Motor neuron (in vitro differentiated cells): ENCODE measurements around the gene GRIN2B. TPM values are rescaled to one million over a fixed set of nuclear protein-coding genes. Genes with fewer than 3 reads are reported as not detected.

Experiments
- ATAC-seq, 8 experiments: fragments of 200-7000 bp; cut with Tn5 transposase; replicated peaks in 6 of 8; 2 replicates each; pipeline ENCODE4 v1.8.0; 2021; ENCODE audit warnings: mild to moderate bottlenecking in 8 of 8, moderate library complexity in 8 of 8
- H3K27ac ChIP-seq, 2 donors: fragments of 250-450 bp; sonication (Bioruptor Pico); 2 replicates each; pipeline ENCODE4 v1.9.0; 2021; ENCODE audit warnings: antibody characterized with exemption in 2 of 2, mild to moderate bottlenecking in 2 of 2, moderate library complexity in 1 of 2
- H3K4me1 ChIP-seq, 2 donors: fragments of 250-450 bp; sonication (Bioruptor Pico); replicated peaks in 1 of 2; 2 replicates each; pipeline ENCODE4 v1.6.1; 2021; ENCODE audit warnings: antibody characterized with exemption in 2 of 2, mild to moderate bottlenecking in 2 of 2, moderate library complexity in 1 of 2
- H3K4me3 ChIP-seq, 5 donors: fragments of 250-450 bp; sonication (Bioruptor Pico); 2 replicates each; pipeline ENCODE4 v1.9.0; 2021; ENCODE audit warnings: antibody characterized with exemption in 5 of 5, mild to moderate bottlenecking in 5 of 5, moderate library complexity in 4 of 5
- WGBS, 10 experiments: fragments of 450-650 bp; shearing (Covaris generic); methylation state at CpG; one replicate each; pipeline ENCODE4 v1.0.0; 2022; 5-methylcytosine and 5-hydroxymethylcytosine counted together
- in situ Hi-C, 9 experiments: fragments of 400-800 bp; cut with MboI; loops; one replicate each; pipeline ENCODE4 v1.15.0; 2021; ENCODE audit warnings: low sequenced_read_pairs in 9 of 9, low pct_unique_long_range_greater_than_20kb in 2 of 9; ENCODE audit not compliant: unreplicated experiment in 9 of 9
- total RNA-seq, 8 experiments: library from RNA; unstranded; fragments of 300-600 nt; gene quantifications; 2 replicates each; pipeline versions ENCODE4 v1.2.3 to v1.2.4, GENCODE V29; 2022

GRIN2B gene
- total RNA-seq, 8 experiments from 2014 or later = 0.09 to 17.4 (median 7.8) TPM

DNA sequence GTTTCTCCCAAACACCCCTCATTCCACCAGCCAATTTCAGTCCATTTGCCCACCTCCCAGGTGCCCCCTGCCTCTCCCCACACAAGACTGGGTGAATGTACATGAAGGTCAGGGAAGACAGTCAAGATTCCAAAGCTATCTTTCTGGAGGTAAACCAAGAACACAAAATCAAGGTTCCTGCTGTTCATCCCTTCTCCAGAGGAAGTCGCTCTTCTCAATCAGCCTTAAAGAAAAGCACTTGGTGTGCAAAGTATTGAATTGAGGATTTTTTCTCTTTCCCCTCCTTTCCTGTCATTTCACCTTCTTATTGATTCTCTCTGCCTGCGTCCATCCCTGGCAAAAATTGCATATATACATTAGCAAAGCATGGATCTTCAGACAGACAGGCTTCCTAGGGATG, 4.5 kb downstream of the GRIN2B start:
- ATAC-seq = no peak
- Histone ChIP-seq H3K4me3 (peak overlapping the region in 3 of 5 donors; percentile 15 to 90 (median 63)), H3K4me1 (peaks cover 3 to 24% of the 10 kb centered on the region in 2 donors), H3K27ac (no peak overlapping the region)
- in situ Hi-C loops = no loop called here
- 0 to 100% (median 88%) methylated on average over 1 to 2 of the region's 2 CpGs; no CpG with 5 or more reads in 3 of the 10 experiments for whole genome bisulfite sequencing, 10 experiments

DNA sequence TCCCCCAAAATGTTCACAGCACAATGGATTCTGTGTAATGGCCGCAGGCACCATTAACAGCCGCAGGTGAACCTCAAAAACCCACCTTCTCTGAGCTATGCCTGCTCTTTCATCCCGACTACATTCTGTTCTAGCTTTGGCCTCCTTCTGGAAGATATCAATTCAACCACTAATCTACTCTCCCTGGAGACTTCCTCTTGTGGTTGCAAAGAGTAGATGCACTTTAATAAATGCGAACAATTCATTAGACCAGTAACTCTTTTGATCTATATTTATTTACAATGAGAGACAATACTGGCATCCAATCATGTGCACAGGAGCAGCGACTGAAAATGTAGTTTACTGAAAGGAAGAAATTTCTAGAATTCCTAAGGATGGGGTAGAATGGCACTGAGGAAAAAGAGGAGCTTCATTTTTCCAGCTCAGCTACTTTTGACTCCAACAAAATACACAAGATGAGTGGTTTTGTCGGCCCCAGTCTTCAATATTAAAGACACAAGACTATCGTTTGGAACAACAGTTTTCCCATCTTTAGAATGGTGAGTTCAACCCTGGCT, 5.3 kb downstream of the GRIN2B start:
- no peak overlapping the region for H3K27ac ChIP-seq
- WGBS, 10 experiments = 0 to 92% (median 49%) methylated on average over 3 to 7 of the region's 7 CpGs; no CpG with 5 or more reads in 2 of the 10 experiments
- in situ Hi-C loops = no loop called here
- H3K4me3 ChIP-seq = peak overlapping the region in 2 of 5 donors; percentile 1 to 90
- no peak for ATAC-seq
- H3K4me1 ChIP-seq = peaks cover 10 to 29% of the 10 kb centered on the region in 2 donors

DNA sequence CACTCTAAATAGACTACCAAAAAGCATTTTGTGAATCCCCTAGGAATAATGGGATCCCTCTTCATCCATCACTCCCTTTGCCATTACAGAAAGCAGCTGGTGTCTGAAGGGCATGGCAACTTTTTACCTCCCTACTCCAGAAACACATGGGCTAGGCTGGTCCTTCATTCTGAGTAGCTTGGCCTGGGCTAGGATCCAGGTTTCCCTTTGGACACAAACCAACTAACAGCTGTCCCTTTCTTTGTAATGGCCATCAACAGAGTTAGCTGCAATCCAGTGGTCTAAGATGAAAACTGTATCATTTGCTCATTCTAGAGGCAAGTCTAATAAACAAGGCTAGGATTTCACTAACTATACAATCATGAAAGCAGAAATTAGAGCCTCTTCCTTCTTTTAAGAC, 7.4 kb downstream of the GRIN2B start:
- Histone ChIP-seq H3K4me1 (peaks cover 16 to 37% of the 10 kb centered on the region in 2 donors), H3K4me3 (no peak overlapping the region), H3K27ac (no peak overlapping the region)
- in situ Hi-C loops = loop anchor here in 1 of 9 experiments (25.0 kb wide), 2 partner anchors 112 to 188 kb away; no protein-coding TSS in a partner anchor
- ATAC-seq = no peak

DNA sequence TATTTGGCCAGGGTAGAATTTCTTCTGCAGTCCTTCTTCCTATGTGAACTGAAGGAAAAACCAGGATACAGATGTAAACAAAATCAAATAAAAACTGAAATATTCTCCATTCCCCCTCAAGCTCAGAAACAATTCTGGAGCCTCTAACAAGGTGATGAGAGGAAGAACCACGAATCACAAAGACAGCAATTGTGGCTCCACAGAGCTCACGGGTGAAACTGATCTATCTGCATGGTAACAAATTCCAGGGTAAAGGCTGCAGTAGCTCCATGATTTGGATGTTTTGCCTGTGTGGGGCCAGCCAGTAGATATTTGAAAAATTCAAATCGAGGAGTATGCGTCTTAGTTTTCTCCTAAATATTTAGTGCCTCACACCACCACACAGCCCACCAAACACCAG, 10.6 kb downstream of the GRIN2B start:
- Histone ChIP-seq H3K4me3 (no peak overlapping the region), H3K27ac (no peak overlapping the region), H3K4me1 (peaks cover 13 to 21% of the 10 kb centered on the region in 2 donors)
- in situ Hi-C loops = loop anchor here in 1 of 9 experiments (25.0 kb wide), 2 partner anchors 109 to 191 kb away; no protein-coding TSS in a partner anchor
- no peak for ATAC-seq
- WGBS, 10 experiments = 7 to 84% (median 49%) methylated on average over 1 to 4 of the region's 4 CpGs; no CpG with 5 or more reads in 2 of the 10 experiments

- 6 to 100% (median 54%) methylated on average over 2 to 3 of the region's 3 CpGs; no CpG with 5 or more reads in 4 of the 10 experiments for WGBS, 10 experiments
- no peak for ATAC-seq
- peaks cover 13 to 14% of the 10 kb centered on the region in 2 donors for H3K4me1 ChIP-seq
- H3K4me3 ChIP-seq = no peak overlapping the region
- H3K27ac ChIP-seq = no peak overlapping the region
- in situ Hi-C loops = loop anchor here in 1 of 9 experiments (25.0 kb wide), 2 partner anchors 106 to 194 kb away; no protein-coding TSS in a partner anchor
Measured at GRCh38 chr12:13968281-13968680, 13.1 kb downstream of the GRIN2B start.

- H3K4me3 ChIP-seq = no peak overlapping the region
- no peak overlapping the region for H3K27ac ChIP-seq
- in situ Hi-C loops = loop anchor here in 1 of 9 experiments (25.0 kb wide), 2 partner anchors 102 to 198 kb away; no protein-coding TSS in a partner anchor
- peaks cover 0 to 6% of the 10 kb centered on the region in 2 donors for H3K4me1 ChIP-seq
- 23 to 100% (median 98%) methylated on average over 1 to 5 of the region's 5 CpGs; no CpG with 5 or more reads in 3 of the 10 experiments for WGBS, 10 experiments
- no peak for ATAC-seq
Measured at GRCh38 chr12:13964666-13965065, 16.7 kb downstream of the GRIN2B start.

DNA sequence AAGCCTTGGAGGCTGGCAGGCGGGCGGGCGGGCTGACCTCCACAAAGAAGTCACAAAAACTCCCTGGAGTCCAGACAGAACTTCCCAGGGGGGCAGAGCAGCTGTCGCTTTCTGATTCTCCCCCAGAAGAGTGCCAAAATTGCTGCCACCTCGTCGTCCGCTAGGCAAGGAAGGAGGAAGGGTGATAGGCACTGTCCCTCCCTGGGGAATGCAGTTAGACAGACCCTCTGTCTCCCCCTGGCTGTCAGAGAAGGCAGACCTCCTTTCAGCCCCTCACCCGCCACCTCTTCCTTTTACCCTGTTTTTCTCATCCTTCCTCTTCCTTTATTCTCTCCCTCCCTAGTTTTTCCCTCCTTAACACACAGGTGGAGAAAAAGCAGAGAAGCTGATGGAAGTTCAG, 18.7 kb downstream of the GRIN2B start:
- H3K27ac ChIP-seq = no peak overlapping the region
- no peak overlapping the region for H3K4me3 ChIP-seq
- peak in 1 of 8 experiments; percentile 56 for ATAC-seq
- WGBS, 10 experiments = 0 to 100% (median 84%) methylated on average over 1 to 5 of the region's 8 CpGs; no CpG with 5 or more reads in 1 of the 10 experiments
- in situ Hi-C loops = loop anchor here in 1 of 9 experiments (25.0 kb wide), 2 partner anchors 100 to 200 kb away; no protein-coding TSS in a partner anchor
- peaks cover 0 to 9% of the 10 kb centered on the region in 2 donors for H3K4me1 ChIP-seq

- in situ Hi-C loops = loop anchor here in 1 of 9 experiments (25.0 kb wide), 2 partner anchors 100 to 200 kb away; no protein-coding TSS in a partner anchor
- 0 to 100% (median 72%) methylated on average over 1 to 4 of the region's 6 CpGs; no CpG with 5 or more reads in 4 of the 10 experiments for WGBS, 10 experiments
Measured at GRCh38 chr12:13961971-13962370, 19.4 kb downstream of the GRIN2B start.

DNA sequence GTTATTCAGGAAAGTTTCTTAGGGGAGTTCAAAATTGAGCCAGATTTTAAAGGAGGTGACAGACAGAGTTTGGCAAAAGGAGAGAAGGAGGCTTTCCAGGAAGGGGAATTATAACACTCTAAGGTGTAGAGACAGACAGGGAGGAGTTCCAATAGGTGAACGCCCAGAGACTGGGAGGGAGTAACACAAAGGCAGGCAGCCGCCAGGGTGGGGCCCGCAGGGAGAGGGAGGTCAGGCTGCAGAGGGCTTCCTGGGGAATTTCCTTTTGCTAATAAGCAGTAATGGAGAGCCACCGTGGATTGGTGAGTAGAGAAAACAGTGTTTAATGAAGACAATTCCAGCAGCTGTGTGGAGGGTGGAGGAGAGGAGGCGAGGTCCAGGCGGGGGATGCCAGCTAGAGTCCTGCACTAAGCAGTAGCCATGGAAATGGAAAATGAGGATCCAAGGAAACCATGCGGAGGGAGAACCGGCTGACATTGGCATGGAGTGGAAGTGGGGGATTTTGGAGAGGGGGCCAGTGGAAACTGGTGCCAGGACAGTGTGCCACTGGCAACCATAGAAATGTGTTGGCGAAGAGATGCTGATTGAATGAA, 22.2 kb downstream of the GRIN2B start:
- 0 to 100% (median 61%) methylated on average over 1 to 5 of the region's 9 CpGs; no CpG with 5 or more reads in 2 of the 10 experiments for WGBS, 10 experiments
- no peak overlapping the region for H3K4me3 ChIP-seq
- H3K4me1 ChIP-seq = peaks cover 0 to 9% of the 10 kb centered on the region in 2 donors
- peak in 7 of 8 experiments; percentile 36 to 96 (median 83) for ATAC-seq
- in situ Hi-C loops = loop anchor here in 1 of 9 experiments (25.0 kb wide), 2 partner anchors 97 to 203 kb away; no protein-coding TSS in a partner anchor
- H3K27ac ChIP-seq = no peak overlapping the region

More at GRCh38 chr12:13961971-13962370, 19.4 kb downstream of the GRIN2B start:
- Histone ChIP-seq H3K27ac (no peak overlapping the region), H3K4me3 (no peak overlapping the region), H3K4me1 (peaks cover 0 to 9% of the 10 kb centered on the region in 2 donors)
- no peak for ATAC-seq

- no peak overlapping the region for H3K4me3 ChIP-seq
- ATAC-seq = no peak
Measured at GRCh38 chr12:13957576-13957975, 23.8 kb downstream of the GRIN2B start.

GRCh38 chr12:13956060-13956590, 25.3 kb downstream of the GRIN2B start:
- in situ Hi-C loops = loop anchor here in 1 of 9 experiments (25.0 kb wide), 2 partner anchors 94 to 206 kb away; no protein-coding TSS in a partner anchor
- no peak overlapping the region for H3K4me3 ChIP-seq
- 29 to 96% (median 82%) methylated on average over 2 to 15 of the region's 15 CpGs for WGBS, 10 experiments
- ATAC-seq = no peak
- H3K27ac ChIP-seq = no peak overlapping the region
- peaks cover 0 to 9% of the 10 kb centered on the region in 2 donors for H3K4me1 ChIP-seq

More at GRCh38 chr12:13957576-13957975, 23.8 kb downstream of the GRIN2B start:
- Histone ChIP-seq H3K27ac (no peak overlapping the region), H3K4me1 (peaks cover 0 to 9% of the 10 kb centered on the region in 2 donors)
- in situ Hi-C loops = loop anchor here in 1 of 9 experiments (25.0 kb wide), 2 partner anchors 95 to 205 kb away; no protein-coding TSS in a partner anchor
- 10 to 100% (median 84%) methylated on average over 1 to 6 of the region's 9 CpGs; no CpG with 5 or more reads in 1 of the 10 experiments for WGBS, 10 experiments

- H3K27ac ChIP-seq = no peak overlapping the region
- ATAC-seq = no peak
- H3K4me1 ChIP-seq = peaks cover 0 to 2% of the 10 kb centered on the region in 2 donors
- in situ Hi-C loops = loop anchor here in 1 of 9 experiments (25.0 kb wide), 2 partner anchors 90 to 210 kb away; no protein-coding TSS in a partner anchor
- no peak overlapping the region for H3K4me3 ChIP-seq
- WGBS, 10 experiments = 29 to 100% (median 88%) methylated on average over 2 to 7 of the region's 7 CpGs
Measured at GRCh38 chr12:13952096-13952495, 29.3 kb downstream of the GRIN2B start.
